H1 (cell line): ENCODE data around the gene CTSA. TPM values are rescaled to one million over a fixed set of nuclear protein-coding genes. Genes with fewer than 3 reads are reported as not detected.

Experiments used
- CTCF ChIA-PET: fragments of 300-600 bp; sonication (Branson Sonifier 250); formaldehyde crosslinking; loops from one replicate; lab custom pipeline; 2021; ENCODE audit not compliant: partially characterized antibody; lab: Charles Lee
- POLR2A ChIA-PET: fragments of 300-600 bp; sonication (Branson Sonifier 250); formaldehyde crosslinking; loops from one replicate; lab custom pipeline; 2021; ENCODE audit warnings: inconsistent platforms; ENCODE audit not compliant: partially characterized antibody; lab: Charles Lee
- DNase-seq, 2 experiments: peaks; one replicate each; pipeline versions ENCODE4 v3.0.0 to v3.0.0-alpha.2; 2010 to 2022; ENCODE audit warnings: low spot score in 2 of 2, low read depth in 1 of 2, mixed read lengths in 1 of 2
- FAIRE-seq: peaks from 2 replicates; lab custom pipeline; 2011; peaks lifted over from hg19 to GRCh38; lab: Jason Lieb, UNC
- H2AFZ ChIP-seq: 2 replicates; pipeline ENCODE4 v1.8.1; 2012; ENCODE audit warnings: low read length, inconsistent platforms
- H2AK5ac ChIP-seq: 2 replicates; pipeline ENCODE4 v1.6.1; 2013; ENCODE audit warnings: low read depth, low read length
- H2BK120ac ChIP-seq: replicated peaks from 2 replicates; pipeline ENCODE3; 2013; ENCODE audit warnings: low read depth, low read length, inconsistent platforms
- H2BK12ac ChIP-seq: 2 replicates; pipeline ENCODE4 v1.6.1; 2013; ENCODE audit warnings: low read depth, low read length
- H2BK15ac ChIP-seq: 2 replicates; pipeline ENCODE4 v1.6.1; 2013; ENCODE audit warnings: low read length
- H2BK20ac ChIP-seq: 2 replicates; pipeline ENCODE4 v1.6.1; 2013; ENCODE audit warnings: low read length
- H2BK5ac ChIP-seq: 2 replicates; pipeline ENCODE4 v1.6.1; 2013; ENCODE audit warnings: low read depth, low read length
- H3K14ac ChIP-seq: 2 replicates; pipeline ENCODE4 v1.6.1; 2013; ENCODE audit warnings: inconsistent platforms; ENCODE audit not compliant: insufficient read length
- H3K18ac ChIP-seq: 2 replicates; pipeline ENCODE4 v1.6.1; 2013; ENCODE audit warnings: low read length; ENCODE audit errors: extremely low read depth
- H3K23ac ChIP-seq: 2 replicates; pipeline ENCODE4 v1.6.1; 2013; ENCODE audit warnings: inconsistent platforms; ENCODE audit not compliant: insufficient read length
- H3K23me2 ChIP-seq: 2 replicates; pipeline ENCODE4 v1.6.1; 2013; ENCODE audit warnings: low read depth, low read length
- H3K27ac ChIP-seq: 2 replicates; pipeline ENCODE4 v1.6.1; 2011; ENCODE audit warnings: low read depth, low read length, inconsistent platforms
- H3K27me3 ChIP-seq, 4 experiments: replicated peaks in 1 of 4; 1 replicate in 1 of 4; 2 replicates in 3 of 4; pipeline versions ENCODE4 v1.6.1 to v1.8.1; 2011 to 2013; ENCODE audit warnings: low read length in 3 of 4, mild to moderate bottlenecking in 3 of 4, inconsistent platforms in 2 of 4, mixed read lengths in 2 of 4, moderate library complexity in 1 of 4; ENCODE audit not compliant: control insufficient read depth in 3 of 4, insufficient read depth in 3 of 4; ENCODE audit errors: extremely low read depth in 1 of 4
- H3K36me3 ChIP-seq, 4 experiments: 2 replicates each; pipeline versions ENCODE4 v1.6.1 to v1.8.1; 2011 to 2013; ENCODE audit warnings: mild to moderate bottlenecking in 4 of 4, low read length in 3 of 4, moderate library complexity in 2 of 4, control low read depth in 1 of 4, inconsistent platforms in 1 of 4; ENCODE audit not compliant: insufficient read depth in 4 of 4, control insufficient read depth in 2 of 4
- H3K4ac ChIP-seq: replicated peaks from 2 replicates; pipeline ENCODE3; 2013; ENCODE audit warnings: low read length, low read depth, mixed read lengths, inconsistent platforms; ENCODE audit not compliant: insufficient read length
- H3K4me1 ChIP-seq, 4 experiments: replicated peaks in 1 of 4; 1 replicate in 1 of 4; 2 replicates in 3 of 4; pipeline versions ENCODE4 v1.6.1 to v1.8.1; 2011 to 2013; ENCODE audit warnings: low read length in 3 of 4, inconsistent platforms in 2 of 4, mixed read lengths in 1 of 4; ENCODE audit not compliant: insufficient read depth in 4 of 4, control insufficient read depth in 3 of 4
- H3K4me2 ChIP-seq, 2 experiments: 2 replicates each; pipeline versions ENCODE4 v1.6.1 to v1.8.1; 2011 to 2013; ENCODE audit warnings: low read depth in 2 of 2, low read length in 2 of 2, control low read depth in 1 of 2, inconsistent platforms in 1 of 2, mild to moderate bottlenecking in 1 of 2; ENCODE audit not compliant: insufficient read depth in 1 of 2
- H3K4me3 ChIP-seq, 4 experiments: fragments of 200-600, 300-600 bp in 1 of 4; sonication (generic), shearing (Covaris generic), sonication (Bioruptor Twin) in 1 of 4; 2 replicates each; pipeline versions ENCODE4 v1.5.1 to v1.8.1; 2011 to 2016; ENCODE audit warnings: low read length in 4 of 4, low read depth in 3 of 4, control low read depth in 2 of 4, inconsistent platforms in 2 of 4, mild to moderate bottlenecking in 2 of 4, mixed read lengths in 1 of 4, moderate library complexity in 1 of 4; ENCODE audit not compliant: insufficient read depth in 2 of 4; ENCODE audit errors: extremely low read depth in 1 of 4
- H3K56ac ChIP-seq: replicated peaks from 2 replicates; pipeline ENCODE3; 2013; ENCODE audit warnings: low read depth, mild to moderate bottlenecking, mixed read lengths, low read length, inconsistent platforms; ENCODE audit not compliant: insufficient read length
- H3K79me1 ChIP-seq: 2 replicates; pipeline ENCODE4 v1.6.1; 2013; ENCODE audit warnings: low read depth, low read length, control low read depth
- H3K79me2 ChIP-seq, 2 experiments: 2 replicates each; pipeline versions ENCODE4 v1.6.1 to v1.8.1; 2012 to 2013; ENCODE audit warnings: low read length in 2 of 2, mild to moderate bottlenecking in 2 of 2, inconsistent platforms in 1 of 2; ENCODE audit not compliant: insufficient read depth in 2 of 2, control insufficient read depth in 1 of 2
- H3K9ac ChIP-seq, 4 experiments: replicated peaks in 1 of 4; 1 replicate in 1 of 4; 2 replicates in 3 of 4; pipeline versions ENCODE4 v1.6.1 to v1.8.1; 2011 to 2013; ENCODE audit warnings: low read depth in 3 of 4, low read length in 3 of 4, control low read depth in 2 of 4, mild to moderate bottlenecking in 2 of 4, moderate library complexity in 2 of 4, inconsistent platforms in 1 of 4; ENCODE audit errors: extremely low read depth in 1 of 4
- H3K9me3 ChIP-seq, 2 experiments: 2 replicates each; pipeline versions ENCODE4 v1.6.1 to v1.8.1; 2012 to 2013; ENCODE audit warnings: mild to moderate bottlenecking in 2 of 2, moderate library complexity in 2 of 2, control low read depth in 1 of 2, inconsistent platforms in 1 of 2, low read depth in 1 of 2, low read length in 1 of 2, mixed read lengths in 1 of 2; ENCODE audit not compliant: insufficient read depth in 2 of 2
- H4K20me1 ChIP-seq, 2 experiments: replicated peaks in 1 of 2; 2 replicates each; pipeline versions ENCODE3 to v1.8.1; 2011 to 2013; ENCODE audit warnings: inconsistent platforms in 2 of 2, low read length in 2 of 2, mild to moderate bottlenecking in 1 of 2; ENCODE audit not compliant: insufficient read depth in 2 of 2, control insufficient read depth in 1 of 2
- H4K5ac ChIP-seq: 2 replicates; pipeline ENCODE4 v1.6.1; 2013; ENCODE audit warnings: low read length, low read depth, mixed read lengths, inconsistent platforms; ENCODE audit not compliant: insufficient read length
- H4K8ac ChIP-seq: 2 replicates; pipeline ENCODE4 v1.8.0; 2013; ENCODE audit warnings: mild to moderate bottlenecking, moderate library complexity, low read length, inconsistent platforms; ENCODE audit not compliant: insufficient read depth; ENCODE audit errors: extremely low read depth
- H4K91ac ChIP-seq: replicated peaks from 2 replicates; pipeline ENCODE3; 2013; ENCODE audit warnings: low read length, mixed read lengths, inconsistent platforms; ENCODE audit not compliant: insufficient read length
- CREB1 ChIP-seq: IDR thresholded peaks from 2 replicates; pipeline ENCODE4 v1.6.1; 2012; ENCODE audit warnings: inconsistent platforms
- EGR1 ChIP-seq: IDR thresholded peaks from 2 replicates; pipeline ENCODE4 v1.6.1; 2011; ENCODE audit warnings: low read depth, low read length, borderline replicate concordance
- GTF2F1 ChIP-seq: IDR thresholded peaks from 2 replicates; pipeline ENCODE4 v1.6.1; 2012; ENCODE audit warnings: low read depth, low read length, improper control_type of control experiment, borderline replicate concordance
- KDM1A ChIP-seq: fragments of 200-600, 300-600 bp; sonication (generic); IDR thresholded peaks from 2 replicates; pipeline ENCODE4 v1.7.1; 2016; ENCODE audit warnings: mild to moderate bottlenecking, low read length, borderline replicate concordance
- NRF1 ChIP-seq: IDR thresholded peaks from 2 replicates; pipeline ENCODE4 v1.6.1; 2011; ENCODE audit warnings: mild to moderate bottlenecking, low read depth, low read length, improper control_type of control experiment
- PHF8 ChIP-seq: fragments of 200-600 bp; sonication (generic); conservative IDR thresholded peaks from 2 replicates; pipeline ENCODE4 v1.7.1; 2012; ENCODE audit warnings: low read depth, mild to moderate bottlenecking, inconsistent platforms, low read length, moderate library complexity
- SAP30 ChIP-seq: fragments of 300-600 bp; sonication (generic); IDR thresholded peaks from 2 replicates; pipeline ENCODE4 v1.7.1; 2012; ENCODE audit warnings: low read length, moderate library complexity, mild to moderate bottlenecking, inconsistent platforms; ENCODE audit not compliant: insufficient read depth, insufficient replicate concordance
- TAF1 ChIP-seq: IDR thresholded peaks from 2 replicates; pipeline ENCODE4 v1.6.1; 2011; ENCODE audit warnings: mild to moderate bottlenecking, low read depth, low read length
- TBP ChIP-seq: IDR thresholded peaks from 2 replicates; pipeline ENCODE4 v1.6.1; 2011; ENCODE audit warnings: low read depth, low read length, improper control_type of control experiment
- WGBS, 2 experiments: shearing (Covaris generic) in 1 of 2; methylation state at CpG; one replicate each; pipeline versions ENCODE4 v1.1.6 to v1.1.7; 2013 to 2015; ENCODE audit warnings: low lambda C conversion rate in 2 of 2, mixed read lengths in 2 of 2, inconsistent platforms in 1 of 2, low coverage in 1 of 2, missing lambda C conversion rate in 1 of 2; ENCODE audit not compliant: insufficient replicate concordance in 2 of 2, insufficient coverage in 1 of 2, insufficient read length in 1 of 2; ENCODE audit errors: extremely low coverage in 1 of 2, missing lambda C conversion rate in 1 of 2; 5-methylcytosine and 5-hydroxymethylcytosine counted together
- polyA plus RNA-seq, 7 experiments: library from polyadenylated mRNA; depleted of rRNA in 3 of 7; stranded (reverse) in 5 of 7; unstranded in 2 of 7; fragments of >200 nt in 5 of 7; fragments of 200-250 nt in 2 of 7; gene quantifications; 1 replicate in 5 of 7; 2 replicates in 1 of 7; 4 replicates in 1 of 7; pipeline versions ENCODE4 v1.2.1 to v1.2.3, GENCODE V29; 2011 to 2013; ENCODE audit warnings: missing spikeins in 2 of 7, mixed read lengths in 2 of 7
- total RNA-seq: library from RNA; stranded (reverse); fragmentation: NEBNext Ultra II Directional; extraction: Animal tissue kit (Norgen Biotek cat#: 25700); gene quantifications from 2 replicates; pipeline ENCODE4 v1.2.1, GENCODE V29; 2021
- TF ChIP-seq, protein P1 (sequence below): IDR thresholded peaks from 2 replicates; pipeline ENCODE4 v1.6.1; 2012; ENCODE audit warnings: inconsistent platforms

Gene CTSA
- total and polyA plus RNA-seq, 2 of the 8 experiments (the other 6 are each of a cell fraction or from before 2014, with no cell fraction given), result 49.7 to 74.0 TPM

DNA sequence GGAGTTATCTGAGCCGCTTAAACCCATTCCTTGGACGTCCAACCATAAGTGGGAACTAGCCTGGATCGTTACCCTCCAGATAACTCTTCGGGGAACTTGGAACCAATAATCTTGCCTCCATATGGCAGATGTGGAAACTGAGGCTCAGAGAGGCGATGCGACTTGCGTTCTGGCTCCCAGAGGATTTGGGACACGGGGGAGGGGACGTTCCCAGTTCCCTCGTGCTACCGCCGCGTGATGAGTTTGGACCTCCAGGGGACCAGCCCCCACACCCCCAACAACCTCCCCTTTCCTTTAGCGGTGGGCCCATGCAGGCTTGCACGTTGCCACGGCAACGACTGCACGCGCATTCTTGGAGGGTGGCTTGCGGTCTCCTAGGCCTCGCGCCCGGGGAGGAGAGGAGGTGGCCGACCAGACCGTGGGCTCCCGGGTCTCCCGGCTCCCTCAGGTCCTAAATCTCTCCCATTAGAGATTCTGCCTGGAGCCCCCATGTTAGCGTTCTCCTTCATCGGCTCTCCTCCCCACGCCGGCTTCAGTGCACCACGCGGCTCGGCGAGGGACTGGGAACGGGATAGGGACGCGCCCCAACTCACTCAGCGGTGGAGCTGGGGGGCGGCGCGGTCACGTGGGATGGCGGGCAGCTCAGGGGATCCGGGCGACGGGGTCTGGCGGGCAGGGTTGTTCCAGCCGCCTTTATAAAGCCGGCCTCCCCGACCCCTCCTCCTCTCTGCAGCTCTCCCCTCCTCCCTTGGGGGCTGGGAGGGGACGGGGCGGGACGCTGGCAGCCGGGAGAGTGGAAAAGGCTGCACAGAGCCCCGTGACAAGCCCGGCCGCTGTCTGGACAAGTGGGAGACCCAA, 20.6 kb downstream of the CTSA start, which contains the start of gene PLTP:
Gene PLTP, minus strand, starts transcription at position 670 of the 858 bp plus-strand sequence. CDS start 703 bp downstream, outside the sequence.
- Histone ChIP-seq H2BK12ac (peak within 1 kb of the TSS; percentile 43; the same call in 1 of the 2 replicates), H3K27ac (peak within 1 kb of the TSS; percentile 58; the same call in 1 of the 2 replicates), H2BK120ac (no peak within 1 kb of the TSS), H3K18ac (peak within 1 kb of the TSS; percentile 92), H3K79me1 (no peaks in the 10 kb centered on the region; the same call in 1 of the 2 replicates), H2BK20ac (0 out of 2 replicates have a peak within 1 kb of the TSS, but pooled peaks have one; percentile 27), H2BK5ac (peak within 1 kb of the TSS; percentile 55; the same call in 1 of the 2 replicates), H4K5ac (peak within 1 kb of the TSS; percentile 84), H4K8ac (peak within 1 kb of the TSS; percentile 81), H3K9ac (peak within 1 kb of the TSS in 3 of 4 experiments; percentile 56 to 71 (median 68); a peak in 6 of 7 replicates), H2AK5ac (no peak within 1 kb of the TSS; the same call in 1 of the 2 replicates), H4K20me1 (peaks cover 2 to 9% of the 10 kb centered on the region in 2 experiments), H4K91ac (peak within 1 kb of the TSS; percentile 91), H3K4me3 (peak within 1 kb of the TSS; percentile 52 to 81 (median 70)), H2BK15ac (peak within 1 kb of the TSS; percentile 8; the same call in 1 of the 2 replicates), H3K23me2 (peaks cover 11% of the 10 kb centered on the region; the same call in 1 of the 2 replicates), H3K36me3 (peaks cover 4 to 20% (median 13%) of the 10 kb centered on the region in 4 experiments; a peak in 6 of 8 replicates), H3K4ac (peak within 1 kb of the TSS; percentile 65), H3K27me3 (no peaks in the 10 kb centered on the region), H3K79me2 (0 out of 4 replicates have a peak, but pooled peaks cover 0 to 3% of the 10 kb centered on the region in 2 experiments), H2AFZ (0 out of 2 replicates have a peak within 1 kb of the TSS, but pooled peaks have one; percentile 4), H3K9me3 (no peaks in the 10 kb centered on the region), H3K23ac (no peak within 1 kb of the TSS), H3K56ac (peak within 1 kb of the TSS; percentile 66), H3K4me2 (peak within 1 kb of the TSS; percentile 90 to 97), H3K14ac (no peak within 1 kb of the TSS), H3K4me1 (peaks cover 0 to 2% (median 0%) of the 10 kb centered on the region in 4 experiments; a peak in 3 of 7 replicates)
- no peak for FAIRE-seq
- DNase-seq, result peak in 1 of 2 experiments; percentile 86
- WGBS, 2 experiments, result 2% methylated on average over 44 of the region's 58 CpGs; no CpG with 5 or more reads in 1 of the 2 experiments
- POLR2A ChIA-PET, result interaction anchor here (0.7 to 9.2 kb wide), 15 partner anchors 9 to 334 kb away, joined by 3 to 172 read pairs (median 7); partner anchors contain the start of genes CTSA, NEURL2, PCIF1 and ZSWIM1
- CTCF ChIA-PET, result interaction anchor here (0.7 to 2.6 kb wide), 3 partner anchors 13 to 30 kb away, joined by 3 to 12 read pairs (median 4); partner anchors contain the start of genes PCIF1 and ZSWIM1
- peak; percentile 69 for TF ChIP-seq KDM1A
- TF ChIP-seq SAP30, result peak; percentile 58
- TF ChIP-seq, protein P1, sequence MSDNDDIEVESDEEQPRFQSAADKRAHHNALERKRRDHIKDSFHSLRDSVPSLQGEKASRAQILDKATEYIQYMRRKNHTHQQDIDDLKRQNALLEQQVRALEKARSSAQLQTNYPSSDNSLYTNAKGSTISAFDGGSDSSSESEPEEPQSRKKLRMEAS, result peak; percentile 48
- TF ChIP-seq EGR1, result no peak
- TF ChIP-seq PHF8, result peak; percentile 72
- TF ChIP-seq CREB1, result no peak
- TF ChIP-seq TAF1, result peak; percentile 71
- no peak for TF ChIP-seq NRF1
- no peak for TF ChIP-seq GTF2F1
- TF ChIP-seq TBP, result peak; percentile 89
